Stomach (tissue), 9 donors: ENCODE data around the gene DUOXA1. TPM values are rescaled to one million over a fixed set of nuclear protein-coding genes. Genes with fewer than 3 reads are reported as not detected.

Experiments used
- DNase-seq, 2 donors: peaks; one replicate each; pipeline versions ENCODE4 v3.0.0 to v3.0.0-alpha.2; 2013 to 2019
- H3K27ac ChIP-seq, 5 donors: fragments of 200-600 bp in 4 of 5; sonication (generic) in 4 of 5; one replicate each; pipeline ENCODE4 v1.5.1; 2013 to 2019; ENCODE audit warnings: mild to moderate bottlenecking in 1 of 5, moderate library complexity in 1 of 5
- H3K27me3 ChIP-seq, 3 donors: fragments of 200-600 bp; sonication (generic); one replicate each; pipeline ENCODE4 v1.5.1; 2017 to 2019; ENCODE audit warnings: mixed run types in 1 of 3
- H3K36me3 ChIP-seq, 4 donors: fragments of 200-600 bp; sonication (generic); 1 replicate in 3 of 4; 2 replicates in 1 of 4; pipeline ENCODE4 v1.5.1; 2016 to 2019
- H3K4me1 ChIP-seq, 4 donors: fragments of 200-600 bp; sonication (generic); one replicate each; pipeline ENCODE4 v1.5.1; 2016 to 2019
- H3K4me3 ChIP-seq, 4 donors: fragments of 200-600 bp; sonication (generic) in 3 of 4; one replicate each; pipeline ENCODE4 v1.5.1; 2016 to 2019; ENCODE audit warnings: mild to moderate bottlenecking in 1 of 4
- H3K9me3 ChIP-seq, 4 donors: fragments of 200-600 bp; sonication (generic); one replicate each; pipeline ENCODE4 v1.5.1; 2016 to 2019
- CTCF ChIP-seq, 7 experiments: fragments of 450-650 bp in 4 of 7; fragments of 200-600 bp in 3 of 7; sonication (generic) in 3 of 7; IDR thresholded peaks; one replicate each; pipeline ENCODE4 v1.5.1; 2016 to 2019; ENCODE audit warnings: antibody characterized with exemption in 7 of 7, control low read depth in 2 of 7, mild to moderate bottlenecking in 1 of 7
- EP300 ChIP-seq: sonication (generic); formaldehyde crosslinking; IDR thresholded peaks from one replicate; pipeline ENCODE4 v1.6.1; 2017; ENCODE audit warnings: antibody characterized with exemption
- POLR2A ChIP-seq, 4 donors: fragments of 450-650 bp; IDR thresholded peaks; one replicate each; pipeline ENCODE4 v1.6.1; 2016; ENCODE audit warnings: antibody characterized with exemption in 4 of 4, control low read depth in 2 of 4, mild to moderate bottlenecking in 1 of 4, moderate library complexity in 1 of 4
- POLR2AphosphoS5 ChIP-seq, 3 donors: sonication (generic); formaldehyde crosslinking; IDR thresholded peaks; one replicate each; pipeline ENCODE4 v1.6.1; 2016; ENCODE audit warnings: antibody characterized with exemption in 3 of 3
- WGBS, 5 donors: extraction: QIAGEN DNeasy Blood & Tissue Kit in 3 of 5; methylation state at CpG; one replicate each; pipeline versions ENCODE4 v1.1.5 to v1.1.7; 2013 to 2018; 5-methylcytosine and 5-hydroxymethylcytosine counted together
- intact Hi-C: fragments of 100-400 bp; cut with DNase I; formaldehyde crosslinking; loops from one replicate; pipeline ENCODE4 v1.15.1; 2023; ENCODE audit warnings: low total_unique reads
- polyA plus RNA-seq, 3 donors: library from polyadenylated mRNA; stranded (reverse); fragments of 200-250 nt; gene quantifications; one replicate each; pipeline ENCODE4 v1.2.3, GENCODE V29; 2013
- total RNA-seq, 5 donors: library from RNA; depleted of rRNA; stranded (reverse); fragments of >200 nt; gene quantifications; one replicate each; pipeline versions ENCODE4 v1.1.0 to v1.2.3, GENCODE V29; 2014 to 2016
- donor health status: healthy with polysubstance abuse.
- donor health status: Bipolar disorder and iron deficiency.
- donor health status: healthy.

Gene DUOXA1
- total and polyA plus RNA-seq, 8 donors = 2.4 to 96.7 (median 26.4) TPM; not detected in 1

- Histone ChIP-seq H3K36me3 (no peaks in the 10 kb centered on the region), H3K4me1 (peaks cover 11 to 19% (median 15%) of the 10 kb centered on the region in 4 donors), H3K27me3 (peaks cover 4 to 73% (median 11%) of the 10 kb centered on the region in 3 donors), H3K27ac (no peak overlapping the region), H3K9me3 (no peaks in the 10 kb centered on the region), H3K4me3 (no peak overlapping the region)
- no peak for DNase-seq
- WGBS, 5 donors = 55 to 69% (median 64%) methylated on average over 9 of the region's 9 CpGs
- peak in 2 of 3 donors; percentile 7 to 31 for TF ChIP-seq POLR2AphosphoS5 (IDR thresholded peaks at IDR 0.05)
- TF ChIP-seq CTCF (IDR thresholded peaks at IDR 0.05) = no peak
- intact Hi-C loops = no loop called here
Measured at GRCh38 chr15:45121706-45122417, 7.8 kb downstream of the DUOXA1 start.

DNA sequence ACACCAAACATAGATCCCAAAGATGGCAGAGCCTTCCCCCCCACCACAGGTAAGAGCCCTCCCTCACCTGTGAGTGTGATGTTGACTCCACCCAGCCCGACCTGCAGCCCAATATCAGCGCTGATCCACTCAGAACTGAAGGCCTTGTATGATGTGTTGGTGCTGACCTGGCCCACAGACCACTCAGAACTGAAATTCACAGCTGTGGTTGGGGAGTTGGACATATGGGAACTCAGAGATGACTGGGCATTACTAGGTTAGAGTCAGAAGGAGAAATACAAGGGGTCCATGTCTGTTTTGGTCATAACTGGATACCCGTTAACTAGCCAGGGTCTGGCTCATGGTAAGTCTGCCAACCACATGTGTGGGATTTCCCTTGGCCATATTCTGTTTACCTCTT is 8.7 kb downstream of the DUOXA1 start:
- H3K4me3 ChIP-seq = no peak overlapping the region
- TF ChIP-seq POLR2A (IDR thresholded peaks at IDR 0.05) (no peak), POLR2AphosphoS5 (IDR thresholded peaks at IDR 0.05) (no peak), EP300 (no peak), CTCF (IDR thresholded peaks at IDR 0.05) (no peak)
- no peaks in the 10 kb centered on the region for H3K9me3 ChIP-seq
- peak overlapping the region in 1 of 5 donors; percentile 0 for H3K27ac ChIP-seq
- intact Hi-C loops = no loop called here
- peaks cover 16 to 28% (median 23%) of the 10 kb centered on the region in 4 donors for H3K4me1 ChIP-seq
- no peak for DNase-seq
- no peaks in the 10 kb centered on the region for H3K36me3 ChIP-seq
- H3K27me3 ChIP-seq = peaks cover 12 to 82% (median 19%) of the 10 kb centered on the region in 3 donors
- 89 to 95% (median 91%) methylated on average over 2 to 3 of the region's 3 CpGs for WGBS, 5 donors

DNA sequence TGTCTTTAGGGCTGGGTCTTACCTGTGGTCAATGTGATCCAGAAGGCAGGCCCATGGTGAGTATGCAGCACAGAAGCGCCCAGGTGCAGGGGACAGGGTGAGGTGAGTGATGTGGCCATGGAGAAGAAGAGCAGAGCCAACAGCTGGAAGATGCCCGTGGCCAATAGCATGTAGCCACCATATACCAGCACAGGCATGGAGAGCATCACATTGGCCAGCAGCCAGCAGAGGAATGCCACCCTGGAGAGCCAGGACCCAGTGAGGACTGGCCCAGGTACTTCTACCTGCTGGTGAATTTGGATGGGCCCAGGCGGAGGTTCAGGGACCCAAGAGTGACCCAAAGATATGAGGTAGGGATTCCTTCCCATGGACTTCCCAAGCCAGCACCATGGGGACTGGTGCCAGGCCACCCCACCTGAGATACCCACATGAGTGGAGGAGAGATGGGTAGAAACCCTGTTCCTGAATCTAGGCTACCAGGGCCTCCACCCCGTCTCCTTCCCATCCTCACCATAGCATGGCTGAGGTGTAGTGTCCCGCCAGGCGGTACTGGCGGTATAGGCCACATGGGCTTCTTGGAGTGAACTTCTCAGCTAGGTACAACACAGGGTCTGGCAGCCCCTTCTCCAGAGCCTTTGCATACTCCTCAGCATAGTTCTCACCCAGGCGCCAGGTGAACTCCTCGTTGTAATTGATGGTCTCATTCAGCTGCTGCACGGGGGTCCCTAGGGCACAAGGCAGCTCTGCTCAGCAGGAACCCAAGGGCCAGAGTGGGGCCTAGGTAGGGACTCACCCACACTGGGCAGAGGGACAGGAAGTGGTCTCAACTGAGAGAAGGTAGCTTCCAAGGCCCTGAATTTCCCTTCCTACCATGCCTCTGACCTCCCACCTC is 9.4 kb downstream of the DUOXA1 start:
- WGBS, 5 donors = 89 to 97% (median 96%) methylated on average over 10 of the region's 10 CpGs
- no peaks in the 10 kb centered on the region for H3K36me3 ChIP-seq
- TF ChIP-seq POLR2AphosphoS5 (IDR thresholded peaks at IDR 0.05) (no peak), POLR2A (IDR thresholded peaks at IDR 0.05) (no peak), CTCF (IDR thresholded peaks at IDR 0.05) (no peak), EP300 (no peak)

GRCh38 chr15:45118996-45119395 is 10.7 kb downstream of the DUOXA1 start:
- intact Hi-C loops = no loop called here
- no peaks in the 10 kb centered on the region for H3K9me3 ChIP-seq
- no peak for DNase-seq

More for the DNA sequence above, 9.4 kb downstream of the DUOXA1 start:
- H3K4me1 ChIP-seq = peaks cover 16 to 29% (median 23%) of the 10 kb centered on the region in 4 donors
- H3K27me3 ChIP-seq = peaks cover 16 to 86% (median 26%) of the 10 kb centered on the region in 3 donors
- H3K9me3 ChIP-seq = no peaks in the 10 kb centered on the region
- no peak for DNase-seq
- no peak overlapping the region for H3K4me3 ChIP-seq
- intact Hi-C loops = no loop called here
- H3K27ac ChIP-seq = peak overlapping the region in 1 of 5 donors; percentile 0

More at GRCh38 chr15:45118996-45119395, 10.7 kb downstream of the DUOXA1 start:
- Histone ChIP-seq H3K27ac (no peak overlapping the region), H3K27me3 (peaks cover 17 to 91% (median 40%) of the 10 kb centered on the region in 3 donors), H3K4me3 (no peak overlapping the region), H3K36me3 (no peaks in the 10 kb centered on the region), H3K4me1 (peaks cover 20 to 40% (median 32%) of the 10 kb centered on the region in 4 donors)
- no peak for TF ChIP-seq CTCF (IDR thresholded peaks at IDR 0.05)
- TF ChIP-seq POLR2A (IDR thresholded peaks at IDR 0.05) = no peak
- no peak for TF ChIP-seq POLR2AphosphoS5 (IDR thresholded peaks at IDR 0.05)
- no peak for TF ChIP-seq EP300
- WGBS, 5 donors = 77 to 90% (median 86%) methylated on average over 3 to 5 of the region's 5 CpGs
